ENCODE results near the gene HMX1.

DNA sequence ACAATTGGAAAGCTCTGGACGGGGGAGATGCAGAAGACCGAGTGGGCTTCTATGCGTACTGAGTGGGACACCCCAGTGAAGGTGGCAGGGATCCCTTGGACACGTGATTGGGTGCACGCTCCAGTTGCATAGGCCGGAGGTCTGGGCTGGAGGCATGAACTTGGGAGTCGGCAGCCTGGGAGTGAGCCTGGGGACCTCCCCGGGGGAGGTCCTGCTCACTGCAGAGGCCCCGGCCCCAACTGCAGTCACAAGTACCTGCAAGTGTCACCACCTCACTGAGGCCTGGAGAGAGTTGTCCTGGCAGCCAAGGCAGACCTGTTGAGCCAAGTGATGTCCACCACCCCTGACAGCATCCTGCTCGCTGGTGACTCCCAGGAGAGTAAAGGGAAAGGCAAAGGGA lies 49.3 kb upstream of the HMX1 start:
- TF ChIP-seq CTCF (IDR thresholded peaks at IDR 0.05) (no peak), POLR2A (IDR thresholded peaks at IDR 0.05) (no peak)

Measured in gastroesophageal sphincter (tissue), 3 donors.